HAP-1 (cell line): ENCODE results near the gene MYBPH.

Experiments
- DNase-seq, 2 experiments: peaks; one replicate each; pipeline ENCODE4 v3.0.0-alpha.2; 2016 to 2020; ENCODE audit warnings: low spot score in 2 of 2
- H3K27me3 ChIP-seq: fragments of 250-450 bp; sonication (Bioruptor Pico); 2 replicates; pipeline ENCODE4 v1.5.1; 2020; ENCODE audit warnings: low read depth, mild to moderate bottlenecking, moderate library complexity
- H3K36me3 ChIP-seq: fragments of 250-450 bp; sonication (Bioruptor Pico); replicated peaks from 2 replicates; pipeline ENCODE4 v1.5.1; 2020; ENCODE audit warnings: mild to moderate bottlenecking
- H3K4me1 ChIP-seq: fragments of 250-450 bp; sonication (Bioruptor Pico); 2 replicates; pipeline ENCODE4 v1.5.1; 2020; ENCODE audit warnings: mild to moderate bottlenecking
- H3K4me3 ChIP-seq: fragments of 250-450 bp; sonication (Bioruptor Pico); 2 replicates; pipeline ENCODE4 v1.5.1; 2020; ENCODE audit warnings: mild to moderate bottlenecking, moderate library complexity
- H3K9me3 ChIP-seq: fragments of 250-450 bp; sonication (Bioruptor Pico); 2 replicates; pipeline ENCODE4 v1.5.1; 2020; ENCODE audit warnings: mild to moderate bottlenecking, moderate library complexity
- in situ Hi-C: fragments of 300-500 bp; cut with MboI; formaldehyde crosslinking; loops from 3 replicates; pipeline ENCODE4 v1.14.3; 2020; ENCODE audit warnings: low sequenced_read_pairs, inconsistent platforms, mixed read lengths

MYBPH gene

GRCh38 chr1:203161175-203161574 is 14.5 kb downstream of the MYBPH start:
- Histone ChIP-seq H3K4me1 (no peaks in the 10 kb centered on the region), H3K9me3 (no peaks in the 10 kb centered on the region), H3K4me3 (no peak overlapping the region), H3K27me3 (0 out of 2 replicates have a peak, but pooled peaks cover 9% of the 10 kb centered on the region), H3K36me3 (no peaks in the 10 kb centered on the region)
- no peak for DNase-seq
- in situ Hi-C loops = no loop called here

GRCh38 chr1:203159844-203160243 is 15.8 kb downstream of the MYBPH start:
- Histone ChIP-seq H3K4me1 (no peaks in the 10 kb centered on the region), H3K27me3 (0 out of 2 replicates have a peak, but pooled peaks cover 9% of the 10 kb centered on the region), H3K9me3 (no peaks in the 10 kb centered on the region), H3K4me3 (no peak overlapping the region), H3K36me3 (no peaks in the 10 kb centered on the region)
- no peak for DNase-seq
- in situ Hi-C loops = no loop called here

GRCh38 chr1:203158960-203159665 is 16.5 kb downstream of the MYBPH start:
- in situ Hi-C loops = no loop called here
- no peaks in the 10 kb centered on the region for H3K36me3 ChIP-seq
- no peak for DNase-seq
- no peaks in the 10 kb centered on the region for H3K9me3 ChIP-seq
- H3K27me3 ChIP-seq = 0 out of 2 replicates have a peak, but pooled peaks cover 9% of the 10 kb centered on the region
- no peaks in the 10 kb centered on the region for H3K4me1 ChIP-seq
- no peak overlapping the region for H3K4me3 ChIP-seq

- H3K36me3 ChIP-seq = no peaks in the 10 kb centered on the region
- no peaks in the 10 kb centered on the region for H3K4me1 ChIP-seq
- DNase-seq = no peak
- H3K4me3 ChIP-seq = no peak overlapping the region
- H3K9me3 ChIP-seq = no peaks in the 10 kb centered on the region
- in situ Hi-C loops = no loop called here
- 0 out of 2 replicates have a peak, but pooled peaks cover 4% of the 10 kb centered on the region for H3K27me3 ChIP-seq
Measured at GRCh38 chr1:203158423-203158822, 17.2 kb downstream of the MYBPH start.

GRCh38 chr1:203156280-203156679 is 19.3 kb downstream of the MYBPH start:
- H3K27me3 ChIP-seq = no peaks in the 10 kb centered on the region
- no peaks in the 10 kb centered on the region for H3K36me3 ChIP-seq
- in situ Hi-C loops = no loop called here

GRCh38 chr1:203153989-203154821 is 21.4 kb downstream of the MYBPH start:
- in situ Hi-C loops = no loop called here

More at GRCh38 chr1:203156280-203156679, 19.3 kb downstream of the MYBPH start:
- H3K9me3 ChIP-seq = no peaks in the 10 kb centered on the region
- no peak for DNase-seq
- H3K4me1 ChIP-seq = no peaks in the 10 kb centered on the region
- H3K4me3 ChIP-seq = no peak overlapping the region

GRCh38 chr1:203153051-203153988 is 22.3 kb downstream of the MYBPH start:
- peaks cover under 1% of the 10 kb centered on the region for H3K4me1 ChIP-seq
- in situ Hi-C loops = no loop called here
- DNase-seq = no peak
- no peaks in the 10 kb centered on the region for H3K27me3 ChIP-seq
- no peaks in the 10 kb centered on the region for H3K36me3 ChIP-seq
- H3K9me3 ChIP-seq = no peaks in the 10 kb centered on the region
- no peak overlapping the region for H3K4me3 ChIP-seq

More at GRCh38 chr1:203153989-203154821, 21.4 kb downstream of the MYBPH start:
- no peaks in the 10 kb centered on the region for H3K9me3 ChIP-seq
- no peaks in the 10 kb centered on the region for H3K4me1 ChIP-seq
- no peak for DNase-seq
- no peaks in the 10 kb centered on the region for H3K27me3 ChIP-seq
- H3K36me3 ChIP-seq = no peaks in the 10 kb centered on the region
- no peak overlapping the region for H3K4me3 ChIP-seq

GRCh38 chr1:203152158-203153034 is 23.2 kb downstream of the MYBPH start:
- no peak overlapping the region for H3K4me3 ChIP-seq
- no peak for DNase-seq
- no peaks in the 10 kb centered on the region for H3K36me3 ChIP-seq
- H3K27me3 ChIP-seq = no peaks in the 10 kb centered on the region
- H3K4me1 ChIP-seq = peaks cover 9% of the 10 kb centered on the region
- no peaks in the 10 kb centered on the region for H3K9me3 ChIP-seq
- in situ Hi-C loops = no loop called here

GRCh38 chr1:203151362-203152157 is 24.1 kb downstream of the MYBPH start:
- in situ Hi-C loops = no loop called here
- H3K4me3 ChIP-seq = no peak overlapping the region
- no peaks in the 10 kb centered on the region for H3K27me3 ChIP-seq
- no peak for DNase-seq
- H3K9me3 ChIP-seq = no peaks in the 10 kb centered on the region
- no peaks in the 10 kb centered on the region for H3K36me3 ChIP-seq
- H3K4me1 ChIP-seq = peaks cover 17% of the 10 kb centered on the region

GRCh38 chr1:203150511-203151297 is 24.9 kb downstream of the MYBPH start:
- no peak for DNase-seq
- in situ Hi-C loops = no loop called here
- H3K4me1 ChIP-seq = peaks cover 17% of the 10 kb centered on the region

GRCh38 chr1:203149188-203149840 is 26.3 kb downstream of the MYBPH start:
- Histone ChIP-seq H3K36me3 (no peaks in the 10 kb centered on the region), H3K9me3 (no peaks in the 10 kb centered on the region), H3K27me3 (no peaks in the 10 kb centered on the region), H3K4me3 (no peak overlapping the region), H3K4me1 (peaks cover 17% of the 10 kb centered on the region)
- DNase-seq = no peak
- in situ Hi-C loops = no loop called here

More at GRCh38 chr1:203150511-203151297, 24.9 kb downstream of the MYBPH start:
- no peak overlapping the region for H3K4me3 ChIP-seq
- H3K9me3 ChIP-seq = no peaks in the 10 kb centered on the region
- H3K27me3 ChIP-seq = no peaks in the 10 kb centered on the region
- no peaks in the 10 kb centered on the region for H3K36me3 ChIP-seq
